Hematopoietic multipotent progenitor cell treated with erythropoietin and hydrocortisone succinate and interleukin-3 and kit ligand, for 4 days (in vitro differentiated cells): Measurements from ENCODE around the gene DBF4B.
A peak's percentile ranks its signal among the peaks of the same experiment; 100 is the strongest.
"Not testable (repeated sequence)": the region's sequence is repeated elsewhere in the genome, so short reads cannot be mapped to it uniquely, and the experiment has no call there.

ENCODE experiments used
- DNase-seq: peaks from one replicate; pipeline ENCODE4 v3.0.0-alpha.2; 2015

DBF4B gene

GRCh38 chr17:44708401-44709263 is at the start of gene DBF4B:
DBF4B (plus strand) TSS chr17:44708665; CDS start chr17:44708821, 156 bp downstream.
- peak; percentile 95 for DNase-seq

- DNase-seq: no peak
Measured at GRCh38 chr17:44661835-44662234, 46.6 kb upstream of the DBF4B start.

- no peak for DNase-seq
Measured at GRCh38 chr17:44663095-44663494, 45.4 kb upstream of the DBF4B start.

- DNase-seq: no peak
Measured at GRCh38 chr17:44664867-44665266, 43.6 kb upstream of the DBF4B start.

- DNase-seq: no peak
Measured at GRCh38 chr17:44666006-44666405, 42.5 kb upstream of the DBF4B start.

- peak; percentile 63 for DNase-seq
Measured at GRCh38 chr17:44672479-44673093, 35.9 kb upstream of the DBF4B start.

GRCh38 chr17:44673893-44674292 is 34.6 kb upstream of the DBF4B start:
- DNase-seq: no peak

GRCh38 chr17:44677136-44677535 is 31.3 kb upstream of the DBF4B start:
- no peak for DNase-seq

- peak; percentile 56 for DNase-seq
Measured at GRCh38 chr17:44683303-44683702, 25.2 kb upstream of the DBF4B start.

GRCh38 chr17:44687756-44688155 is 20.7 kb upstream of the DBF4B start:
- no peak for DNase-seq

GRCh38 chr17:44688200-44688599 is 20.3 kb upstream of the DBF4B start:
- DNase-seq: no peak

GRCh38 chr17:44688675-44689476 is 19.6 kb upstream of the DBF4B start:
- peak; percentile 8 for DNase-seq

GRCh38 chr17:44689477-44690217 is 18.8 kb upstream of the DBF4B start, which contains the start of gene CCDC43:
CCDC43 (minus strand) TSS chr17:44689776; CDS start chr17:44689753, 23 bp downstream.
- DNase-seq: peak; percentile 97

GRCh38 chr17:44690746-44691306 is 17.6 kb upstream of the DBF4B start:
- DNase-seq: peak; percentile 69

GRCh38 chr17:44693609-44694008 is 14.9 kb upstream of the DBF4B start:
- DNase-seq: peak; percentile 10

- not testable (repeated sequence) for DNase-seq
Measured at GRCh38 chr17:44700288-44700687, 8.2 kb upstream of the DBF4B start.

- DNase-seq: peak; percentile 39
Measured at GRCh38 chr17:44707755-44708400, 587 bp upstream of the DBF4B start.

GRCh38 chr17:44719444-44719843 is 11.0 kb downstream of the DBF4B start:
- DNase-seq: no peak

- DNase-seq: no peak
Measured at GRCh38 chr17:44722254-44722653, 13.8 kb downstream of the DBF4B start.

GRCh38 chr17:44726121-44726520 is 17.7 kb downstream of the DBF4B start:
- DNase-seq: not testable (repeated sequence)

- DNase-seq: peak; percentile 50
Measured at GRCh38 chr17:44733753-44734152, 25.3 kb downstream of the DBF4B start.

- DNase-seq: no peak
Measured at GRCh38 chr17:44734272-44734671, 25.8 kb downstream of the DBF4B start.
